Natural killer cell treated with Interleukin-12 subunit alpha and Interleukin-12 subunit beta and Interleukin-15 and Interleukin-18, amount 100 ng/mL, for 72 hours (primary cell): ENCODE data around the gene C3orf22. TPM values are rescaled to one million over a fixed set of nuclear protein-coding genes. Genes with fewer than 3 reads are reported as not detected.

ENCODE experiments used
- ATAC-seq, 2 donors: fragments of 150-1000 bp; cut with Tn5 transposase in 1 of 2; sonication (Bioruptor Pico), chemical (Tn5 transposase) in 1 of 2; 2 replicates each; pipeline ENCODE4 v1.10.0; 2021
- DNase-seq: peaks from one replicate; pipeline ENCODE4 v3.0.0; 2022; ENCODE audit warnings: low spot score
- H3K27ac Mint-ChIP-seq, 2 donors: 1 replicate in 1 of 2; 2 replicates in 1 of 2; pipeline ENCODE4 v1.8.0; 2022; ENCODE audit warnings: mixed read lengths in 2 of 2, mild to moderate bottlenecking in 1 of 2, moderate library complexity in 1 of 2
- H3K27me3 Mint-ChIP-seq, 2 donors: 1 replicate in 1 of 2; 2 replicates in 1 of 2; pipeline ENCODE4 v1.8.0; 2022; ENCODE audit warnings: mixed read lengths in 2 of 2
- H3K36me3 Mint-ChIP-seq: one replicate; pipeline ENCODE4 v1.8.0; 2022; ENCODE audit warnings: mixed read lengths
- H3K4me1 Mint-ChIP-seq, 2 donors: 1 replicate in 1 of 2; 2 replicates in 1 of 2; pipeline ENCODE4 v1.8.0; 2022; ENCODE audit warnings: low read depth in 2 of 2, mixed read lengths in 2 of 2, mild to moderate bottlenecking in 1 of 2
- H3K4me3 Mint-ChIP-seq: one replicate; pipeline ENCODE4 v1.8.0; 2022; ENCODE audit warnings: mixed read lengths
- H3K9me3 Mint-ChIP-seq: 2 replicates; pipeline ENCODE4 v1.8.0; 2022; ENCODE audit warnings: mixed read lengths
- total RNA-seq, 2 donors: library from RNA; stranded (reverse); gene quantifications; one replicate each; pipeline ENCODE4 v1.2.3, GENCODE V29; 2022

The C3orf22 gene
- total RNA-seq, 2 donors from 2014 or later = not detected

- Mint-ChIP-seq H3K27ac (no peak overlapping the region), H3K9me3 (no peaks in the 10 kb centered on the region), H3K36me3 (no peaks in the 10 kb centered on the region), H3K4me3 (no peak overlapping the region), H3K27me3 (peaks cover 0 to 6% of the 10 kb centered on the region in 2 donors), H3K4me1 (no peaks in the 10 kb centered on the region)
- ATAC-seq (no peak), DNase-seq (no peak)
Observed at GRCh38 chr3:126516152-126516935, 42.4 kb downstream of the C3orf22 start.

DNA sequence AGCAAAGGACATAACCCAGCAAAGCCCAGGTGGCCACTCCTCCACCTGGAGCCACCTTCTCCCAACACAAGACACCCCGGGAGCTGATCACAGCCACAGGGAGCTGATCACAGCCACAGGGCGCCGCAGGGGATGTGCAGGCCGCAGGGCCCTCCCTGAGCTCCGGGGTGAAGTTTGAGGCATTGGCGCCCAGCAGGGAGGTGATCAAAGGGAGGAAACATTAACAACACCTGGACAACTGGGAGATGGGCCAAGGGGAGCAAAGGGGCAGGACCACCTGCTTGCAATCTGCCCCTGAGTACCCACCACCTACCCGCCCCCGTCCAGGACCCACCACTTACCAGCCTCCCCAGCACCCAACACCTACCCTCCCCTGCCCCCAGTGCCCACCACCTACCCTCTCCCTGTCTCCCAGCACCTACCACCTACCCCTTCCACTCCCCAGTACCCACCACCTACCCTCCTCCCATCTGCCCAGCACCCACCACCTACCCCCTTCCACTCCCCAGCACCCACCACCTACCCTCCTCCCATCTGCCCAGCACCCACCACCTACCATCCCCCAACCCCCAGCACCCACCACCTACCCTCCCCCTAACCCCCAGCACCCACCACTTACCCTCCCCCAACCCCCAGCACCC is 43.5 kb downstream of the C3orf22 start:
- Mint-ChIP-seq H3K27me3 (peaks cover 0 to 3% of the 10 kb centered on the region in 2 donors), H3K36me3 (no peaks in the 10 kb centered on the region), H3K4me1 (no peaks in the 10 kb centered on the region), H3K27ac (no peak overlapping the region), H3K9me3 (no peaks in the 10 kb centered on the region), H3K4me3 (no peak overlapping the region)
- DNase-seq (no peak), ATAC-seq (no peak)

DNA sequence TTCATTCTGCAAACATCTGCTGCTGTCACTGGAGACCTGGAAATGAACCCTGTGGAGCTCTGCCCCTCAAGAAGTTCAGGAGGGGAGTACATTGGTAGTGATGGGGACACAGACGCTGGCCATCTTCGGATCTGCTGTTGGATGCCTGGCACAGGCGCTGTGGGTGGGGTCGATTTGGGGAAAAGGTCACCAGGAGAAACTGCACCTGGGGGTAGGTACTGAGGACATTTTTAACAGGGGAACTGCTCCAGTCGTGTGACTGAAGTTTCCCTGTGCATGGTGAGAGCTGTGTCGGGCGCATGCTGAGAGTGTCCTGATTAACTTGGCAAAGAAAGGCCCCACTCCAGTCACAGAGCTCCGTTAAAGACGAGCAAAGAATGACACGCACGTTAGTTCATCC is 44.6 kb downstream of the C3orf22 start:
- no peak for DNase-seq

DNA sequence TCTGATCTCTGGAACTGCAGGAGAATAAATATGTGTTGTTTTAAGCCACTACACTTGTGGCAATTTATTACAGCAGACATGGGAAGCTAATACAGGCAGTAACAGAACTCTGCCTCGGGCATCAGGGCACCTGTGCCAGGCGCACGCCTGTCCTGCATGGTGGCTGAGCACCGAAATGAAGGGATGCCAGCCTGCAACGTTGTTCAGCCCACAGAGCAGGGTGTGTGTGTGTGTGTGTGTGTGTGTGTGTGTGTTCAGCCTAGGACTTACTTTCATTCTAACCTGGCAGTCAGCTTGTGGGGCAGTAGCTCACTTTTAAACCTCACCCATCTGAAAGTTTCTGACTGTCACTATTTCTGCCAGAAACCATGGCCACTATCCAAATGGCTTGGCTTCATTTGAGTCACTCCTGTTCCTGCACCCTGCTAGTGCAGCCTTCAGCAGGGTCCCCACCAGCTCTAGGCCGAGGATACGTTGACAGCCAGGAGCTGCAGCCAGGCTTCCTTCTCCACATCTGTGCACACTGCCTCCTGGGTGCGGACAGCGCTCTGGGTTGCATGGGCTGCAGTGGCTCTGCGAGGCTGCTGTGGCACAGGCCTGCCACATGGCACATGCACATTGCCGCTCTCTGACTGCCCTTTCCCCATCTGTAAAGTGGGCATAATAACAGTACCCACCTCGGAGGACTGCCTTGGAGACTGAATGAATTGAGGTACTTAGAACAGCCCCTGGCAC is 45.6 kb downstream of the C3orf22 start:
- no peaks in the 10 kb centered on the region for H3K36me3 Mint-ChIP-seq
- H3K4me1 Mint-ChIP-seq = no peaks in the 10 kb centered on the region
- DNase-seq (no peak), ATAC-seq (peak in 1 of 2 donors; percentile 29)
- H3K4me3 Mint-ChIP-seq = no peak overlapping the region
- no peak overlapping the region for H3K27ac Mint-ChIP-seq
- no peaks in the 10 kb centered on the region for H3K9me3 Mint-ChIP-seq
- H3K27me3 Mint-ChIP-seq = peaks cover 0 to 3% of the 10 kb centered on the region in 2 donors

More for the DNA sequence above, 44.6 kb downstream of the C3orf22 start:
- Mint-ChIP-seq H3K36me3 (no peaks in the 10 kb centered on the region), H3K4me3 (no peak overlapping the region), H3K27me3 (peaks cover 0 to 3% of the 10 kb centered on the region in 2 donors), H3K9me3 (no peaks in the 10 kb centered on the region), H3K4me1 (no peaks in the 10 kb centered on the region), H3K27ac (no peak overlapping the region)
- no peak for ATAC-seq

GRCh38 chr3:126512026-126512425 is 46.7 kb downstream of the C3orf22 start:
- ATAC-seq = no peak
- Mint-ChIP-seq H3K36me3 (no peaks in the 10 kb centered on the region), H3K27me3 (peaks cover 0 to 3% of the 10 kb centered on the region in 2 donors), H3K4me3 (no peak overlapping the region), H3K9me3 (no peaks in the 10 kb centered on the region), H3K27ac (no peak overlapping the region), H3K4me1 (no peaks in the 10 kb centered on the region)
- no peak for DNase-seq

GRCh38 chr3:126511291-126511690 is 47.4 kb downstream of the C3orf22 start:
- Mint-ChIP-seq H3K36me3 (no peaks in the 10 kb centered on the region), H3K27me3 (peaks cover 0 to under 1% of the 10 kb centered on the region in 2 donors), H3K4me1 (no peaks in the 10 kb centered on the region), H3K4me3 (no peak overlapping the region), H3K9me3 (no peaks in the 10 kb centered on the region), H3K27ac (no peak overlapping the region)
- no peak for ATAC-seq
- DNase-seq = no peak

GRCh38 chr3:126510308-126510910 is 48.3 kb downstream of the C3orf22 start:
- Mint-ChIP-seq H3K9me3 (no peaks in the 10 kb centered on the region), H3K27me3 (peaks cover 0 to 3% of the 10 kb centered on the region in 2 donors), H3K4me1 (no peaks in the 10 kb centered on the region), H3K36me3 (no peaks in the 10 kb centered on the region), H3K4me3 (no peak overlapping the region), H3K27ac (no peak overlapping the region)
- DNase-seq = no peak
- ATAC-seq = peak; percentile 13 to 21

GRCh38 chr3:126509597-126510307 is 49.0 kb downstream of the C3orf22 start:
- peaks cover 5 to 8% of the 10 kb centered on the region in 2 donors for H3K27me3 Mint-ChIP-seq
- no peak overlapping the region for H3K27ac Mint-ChIP-seq
- DNase-seq (no peak), ATAC-seq (no peak)
- H3K36me3 Mint-ChIP-seq = no peaks in the 10 kb centered on the region
- H3K4me3 Mint-ChIP-seq = no peak overlapping the region
- H3K4me1 Mint-ChIP-seq = no peaks in the 10 kb centered on the region
- H3K9me3 Mint-ChIP-seq = no peaks in the 10 kb centered on the region

GRCh38 chr3:126508564-126508964 is 50.2 kb downstream of the C3orf22 start:
- Mint-ChIP-seq H3K27me3 (peaks cover 5 to 8% of the 10 kb centered on the region in 2 donors), H3K27ac (no peak overlapping the region), H3K36me3 (no peaks in the 10 kb centered on the region), H3K4me1 (no peaks in the 10 kb centered on the region), H3K9me3 (no peaks in the 10 kb centered on the region), H3K4me3 (no peak overlapping the region)
- DNase-seq (no peak), ATAC-seq (no peak)

DNA sequence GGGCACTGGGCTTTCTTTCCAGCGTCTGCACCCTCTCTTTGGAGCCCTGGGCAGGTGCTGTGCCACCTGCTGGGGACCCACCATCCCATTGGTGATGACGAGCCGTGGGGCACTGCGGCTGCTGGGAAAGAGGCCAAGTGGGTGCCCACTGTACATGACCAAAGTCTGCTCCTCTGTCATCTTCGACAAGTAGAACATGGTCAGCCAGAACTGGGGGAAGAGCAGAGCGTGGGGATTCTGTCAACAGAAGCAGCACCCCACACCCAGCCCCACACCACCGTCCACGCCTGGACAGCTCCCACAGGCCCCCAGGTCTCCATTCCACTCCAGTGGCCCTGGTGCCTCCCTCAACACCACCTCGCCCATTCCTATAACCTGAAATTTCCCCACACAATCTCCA is 50.8 kb downstream of the C3orf22 start:
- H3K4me1 Mint-ChIP-seq = no peaks in the 10 kb centered on the region
- H3K4me3 Mint-ChIP-seq = no peak overlapping the region
- no peaks in the 10 kb centered on the region for H3K36me3 Mint-ChIP-seq
- peaks cover 5 to 8% of the 10 kb centered on the region in 2 donors for H3K27me3 Mint-ChIP-seq
- DNase-seq (no peak), ATAC-seq (no peak)
- no peak overlapping the region for H3K27ac Mint-ChIP-seq
- no peaks in the 10 kb centered on the region for H3K9me3 Mint-ChIP-seq

GRCh38 chr3:126503701-126504100 is 55.0 kb downstream of the C3orf22 start:
- ATAC-seq (no peak), DNase-seq (no peak)
- Mint-ChIP-seq H3K9me3 (no peaks in the 10 kb centered on the region), H3K27ac (no peak overlapping the region), H3K4me1 (no peaks in the 10 kb centered on the region), H3K36me3 (no peaks in the 10 kb centered on the region), H3K4me3 (no peak overlapping the region), H3K27me3 (peaks cover 5 to 8% of the 10 kb centered on the region in 2 donors)

- ATAC-seq (no peak), DNase-seq (no peak)
- Mint-ChIP-seq H3K27ac (no peak overlapping the region), H3K4me3 (no peak overlapping the region), H3K4me1 (no peaks in the 10 kb centered on the region), H3K36me3 (no peaks in the 10 kb centered on the region), H3K9me3 (no peaks in the 10 kb centered on the region), H3K27me3 (peaks cover 5 to 8% of the 10 kb centered on the region in 2 donors)
Observed at GRCh38 chr3:126502656-126503055, 56.1 kb downstream of the C3orf22 start.

- Mint-ChIP-seq H3K27ac (no peak overlapping the region), H3K4me1 (peaks cover 0 to 6% of the 10 kb centered on the region in 2 donors), H3K36me3 (no peaks in the 10 kb centered on the region), H3K27me3 (peaks cover 5 to 8% of the 10 kb centered on the region in 2 donors), H3K4me3 (no peak overlapping the region), H3K9me3 (no peaks in the 10 kb centered on the region)
- ATAC-seq = no peak
- DNase-seq = no peak
Observed at GRCh38 chr3:126501736-126502135, 57.0 kb downstream of the C3orf22 start.
